NCI-H2107 (cell line): ENCODE data around the gene GOLGA1.

Experiments used
- DNase-seq: peaks from one replicate; lab custom pipeline; 2025; lab: John Stamatoyannopoulos, UW

Gene GOLGA1

GRCh38 chr9:124835026-124835557 is 105.8 kb downstream of the GOLGA1 start:
- peak; percentile 72 for DNase-seq

DNA sequence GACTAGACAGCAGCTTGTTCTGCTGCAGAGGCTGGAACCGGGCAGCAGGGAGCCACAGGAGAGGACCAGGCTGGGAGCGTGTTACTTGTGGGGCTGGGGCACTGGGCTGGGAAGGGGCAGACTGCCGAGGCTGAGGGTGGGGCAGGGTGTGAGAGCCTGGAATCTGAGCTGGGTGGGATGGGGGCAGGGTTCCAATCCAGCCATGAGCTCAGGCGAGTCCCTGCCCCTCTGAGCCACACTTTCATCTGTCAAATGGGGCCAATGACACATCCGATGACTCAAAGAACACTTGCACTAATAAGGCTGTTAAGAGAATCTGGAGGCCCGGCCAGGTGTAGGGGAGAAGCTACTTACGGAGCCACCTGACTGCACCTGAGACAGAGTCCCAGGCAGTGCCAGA is 106.3 kb downstream of the GOLGA1 start:
- DNase-seq: no peak

GRCh38 chr9:124831642-124832364 is 109.1 kb downstream of the GOLGA1 start:
- DNase-seq: no peak

DNA sequence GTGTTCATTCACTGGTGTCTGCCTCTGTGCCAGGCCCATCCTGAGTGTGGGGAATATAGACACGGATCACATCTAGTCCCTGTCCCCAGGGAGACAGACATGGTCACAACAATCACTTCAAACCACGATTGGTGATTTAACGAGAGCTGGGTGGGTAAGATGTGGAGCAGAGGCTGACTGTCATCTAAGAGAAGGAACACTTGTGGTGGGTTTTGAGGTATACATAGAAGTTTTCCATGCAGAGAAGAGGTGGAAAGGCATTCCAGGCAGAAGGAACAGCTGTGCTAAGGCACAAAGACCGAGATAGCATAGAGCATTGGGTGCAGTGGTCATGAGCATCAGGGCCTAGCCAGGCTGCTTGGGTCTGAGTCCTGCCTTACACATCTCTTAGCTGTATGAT is 110.3 kb downstream of the GOLGA1 start:
- DNase-seq: no peak

GRCh38 chr9:124829334-124829669 is 111.6 kb downstream of the GOLGA1 start:
- DNase-seq: no peak

GRCh38 chr9:124828489-124829333 is 112.2 kb downstream of the GOLGA1 start:
- DNase-seq: no peak
